Endothelial cell of umbilical vein (primary cell): Measurements from ENCODE around the gene CIBAR2. TPM values are rescaled to one million over a fixed set of nuclear protein-coding genes. Genes with fewer than 3 reads are reported as not detected.

ENCODE experiments used
- BruUV-seq: library from RNA; stranded (reverse); fragments of 400-500 nt; replicated peaks from 2 replicates; lab custom pipeline; 2021; lab: Mats Ljungman, UMichigan
- CTCF ChIA-PET: fragments of 300-600, 350-600 bp; sonication (Branson Sonifier 250); formaldehyde crosslinking; loops from one replicate; lab custom pipeline; 2021; ENCODE audit warnings: antibody characterized with exemption, inconsistent platforms; lab: Charles Lee
- POLR2A ChIA-PET: fragments of 300-600, 350-600 bp; sonication (Branson Sonifier 250); formaldehyde crosslinking; loops from one replicate; lab custom pipeline; 2021; ENCODE audit warnings: antibody characterized with exemption, inconsistent platforms; lab: Charles Lee
- DNase-seq: peaks from one replicate; pipeline ENCODE4 v3.0.0-alpha.2; 2011; ENCODE audit warnings: low read depth, low spot score
- FAIRE-seq: peaks from 2 replicates; lab custom pipeline; 2011; peaks lifted over from hg19 to GRCh38; lab: Jason Lieb, UNC
- H2AFZ ChIP-seq: 2 replicates; pipeline ENCODE4 v1.6.0; 2012; ENCODE audit warnings: low read depth, low read length, control low read depth, inconsistent platforms
- H3K27ac ChIP-seq: 2 replicates; pipeline ENCODE4 v1.5.1; 2011; ENCODE audit warnings: low read depth, mild to moderate bottlenecking, control low read depth, low read length, moderate library complexity; ENCODE audit not compliant: insufficient read depth
- H3K27me3 ChIP-seq, 2 experiments: 2 replicates each; pipeline versions ENCODE4 v1.6.0 to v1.6.1; 2011; ENCODE audit warnings: low read length in 2 of 2, mixed read lengths in 1 of 2; ENCODE audit not compliant: control insufficient read depth in 2 of 2, insufficient read depth in 2 of 2
- H3K36me3 ChIP-seq, 2 experiments: 2 replicates in 1 of 2; 3 replicates in 1 of 2; pipeline ENCODE4 v1.5.1; 2011; ENCODE audit warnings: low read length in 2 of 2, mild to moderate bottlenecking in 1 of 2, moderate library complexity in 1 of 2; ENCODE audit not compliant: control insufficient read depth in 2 of 2, insufficient read depth in 2 of 2; ENCODE audit errors: extremely low read depth in 1 of 2
- H3K4me1 ChIP-seq: 3 replicates; pipeline ENCODE4 v1.5.1; 2011; ENCODE audit warnings: mild to moderate bottlenecking, low read length; ENCODE audit not compliant: control insufficient read depth, insufficient read depth; ENCODE audit errors: extremely low read depth
- H3K4me2 ChIP-seq: 2 replicates; pipeline ENCODE4 v1.6.1; 2011; ENCODE audit warnings: low read length, control low read depth, mixed read lengths; ENCODE audit not compliant: insufficient read depth
- H3K4me3 ChIP-seq, 3 experiments: fragments of 200-600 bp in 1 of 3; sonication (generic), shearing (Covaris generic) in 1 of 3; replicated peaks in 1 of 3; 2 replicates each; pipeline ENCODE4 v1.5.1; 2011 to 2016; ENCODE audit warnings: control low read depth in 3 of 3, low read length in 3 of 3, mild to moderate bottlenecking in 2 of 3, inconsistent platforms in 1 of 3, low read depth in 1 of 3, moderate library complexity in 1 of 3; ENCODE audit not compliant: insufficient read depth in 1 of 3
- H3K79me2 ChIP-seq: 2 replicates; pipeline ENCODE4 v1.6.0; 2012; ENCODE audit warnings: low read length, inconsistent platforms; ENCODE audit not compliant: control insufficient read depth, insufficient read depth
- H3K9ac ChIP-seq: replicated peaks from 2 replicates; pipeline ENCODE3; 2011; ENCODE audit warnings: low read length, control low read depth; ENCODE audit not compliant: insufficient read depth; ENCODE audit errors: extremely low read depth
- H3K9me1 ChIP-seq: replicated peaks from 3 replicates; pipeline ENCODE4 v1.6.0; 2011; ENCODE audit warnings: mild to moderate bottlenecking, low read length; ENCODE audit not compliant: control insufficient read depth, insufficient read depth; ENCODE audit errors: extremely low read depth
- H3K9me3 ChIP-seq: replicated peaks from 2 replicates; pipeline ENCODE4 v1.5.1; 2012; ENCODE audit warnings: low read length, inconsistent platforms; ENCODE audit not compliant: control insufficient read depth, insufficient read depth
- H4K20me1 ChIP-seq: replicated peaks from 2 replicates; pipeline ENCODE3; 2011; ENCODE audit warnings: mild to moderate bottlenecking, low read length; ENCODE audit not compliant: control insufficient read depth, insufficient read depth; ENCODE audit errors: extremely low read depth
- CTCF ChIP-seq, 2 donors: IDR thresholded peaks; 1 replicate in 1 of 2; 2 replicates in 1 of 2; pipeline ENCODE4 v1.5.1; 2011; ENCODE audit warnings: low read length in 2 of 2, mild to moderate bottlenecking in 2 of 2, moderate library complexity in 2 of 2, control low read depth in 1 of 2, inconsistent platforms in 1 of 2, low read depth in 1 of 2; ENCODE audit not compliant: insufficient read depth in 1 of 2; ENCODE audit errors: extremely low read depth in 1 of 2
- EZH2 ChIP-seq: IDR thresholded peaks from 2 replicates; pipeline ENCODE4 v1.6.1; 2012; ENCODE audit warnings: borderline replicate concordance, low read depth, mild to moderate bottlenecking, moderate library complexity, low read length, inconsistent platforms; ENCODE audit not compliant: severe bottlenecking
- FOS ChIP-seq: IDR thresholded peaks from 2 replicates; pipeline ENCODE4 v1.6.1; 2011; ENCODE audit warnings: mild to moderate bottlenecking, low read length, moderate library complexity, borderline replicate concordance; ENCODE audit not compliant: insufficient read depth
- GATA2 ChIP-seq: IDR thresholded peaks from 2 replicates; pipeline ENCODE4 v1.7.0; 2011; ENCODE audit warnings: low read depth, mild to moderate bottlenecking, moderate library complexity, mixed read lengths, low read length; ENCODE audit not compliant: insufficient read length, insufficient read depth
- JUN ChIP-seq: IDR thresholded peaks from 2 replicates; pipeline ENCODE4 v1.6.1; 2011; ENCODE audit warnings: borderline replicate concordance, low read depth; ENCODE audit not compliant: insufficient read length, insufficient read depth
- MAX ChIP-seq: IDR thresholded peaks from 2 replicates; pipeline ENCODE4 v1.6.1; 2011; ENCODE audit not compliant: insufficient read depth, insufficient read length
- MYC ChIP-seq: IDR thresholded peaks from one replicate; pipeline ENCODE4 v1.6.1; 2011; ENCODE audit warnings: mild to moderate bottlenecking, low read depth, low read length
- POLR2A ChIP-seq: IDR thresholded peaks from 2 replicates; pipeline ENCODE4 v1.6.1; 2012; ENCODE audit warnings: low read depth, mild to moderate bottlenecking, control low read depth, low read length
- POLR2AphosphoS5 ChIP-seq: IDR thresholded peaks from 2 replicates; pipeline ENCODE4 v1.6.1; 2012; ENCODE audit warnings: low read depth, mild to moderate bottlenecking, control low read depth, low read length, moderate library complexity; ENCODE audit not compliant: insufficient read depth
- dilution Hi-C: fragments of 300-500 bp; cut with MboI; formaldehyde crosslinking; loops from one replicate; pipeline ENCODE4 v1.15.0; 2019; ENCODE audit warnings: low sequenced_read_pairs; ENCODE audit not compliant: extremely low pct_ligation_motif_present
- intact Hi-C: fragments of 100-400 bp; cut with micrococcal nuclease; formaldehyde crosslinking; loops from one replicate; pipeline ENCODE4 v1.10.0; 2022
- polyA plus RNA-seq, 4 experiments: library from polyadenylated mRNA; depleted of rRNA in 3 of 4; stranded (reverse) in 3 of 4; unstranded in 1 of 4; fragments of >200 nt; gene quantifications; 2 replicates each; pipeline versions ENCODE4 v1.2.1 to v1.2.3, GENCODE V29; 2011 to 2012; ENCODE audit warnings: missing spikeins in 1 of 4
- total RNA-seq: library from RNA; stranded (reverse); gene quantifications from 2 replicates; pipeline ENCODE4 v1.2.3, GENCODE V29; 2021

Gene CIBAR2
- total and polyA plus RNA-seq, 2 donors (not counting 3 experiments of a cell fraction or from before 2014, with no cell fraction given) = 0.07 TPM; not detected in 1

- Histone ChIP-seq H3K4me3 (no peak overlapping the region), H3K27me3 (no peaks in the 10 kb centered on the region), H3K79me2 (no peaks in the 10 kb centered on the region), H3K9me1 (no peaks in the 10 kb centered on the region), H3K36me3 (no peaks in the 10 kb centered on the region), H3K4me1 (no peaks in the 10 kb centered on the region), H3K9me3 (no peaks in the 10 kb centered on the region), H2AFZ (no peak overlapping the region), H3K4me2 (no peak overlapping the region), H4K20me1 (no peaks in the 10 kb centered on the region), H3K27ac (no peak overlapping the region), H3K9ac (no peak overlapping the region)
- ChIA-PET POLR2A (no interaction called here), CTCF (interaction anchor here (2.9 to 3.7 kb wide), 2 partner anchors 33 to 161 kb away, joined by 24 to 123 read pairs; no protein-coding TSS in a partner anchor)
- no peak for DNase-seq
- no TSS peak for BruUV-seq
- intact Hi-C loops = loop anchor here (5.0 to 10.0 kb wide), 2 partner anchors 61 to 334 kb away; partner anchors contain the start of gene KIAA0513
- dilution Hi-C loops = no loop called here
- FAIRE-seq = no peak
- TF ChIP-seq JUN = no peak
- TF ChIP-seq MYC = no peak
- TF ChIP-seq POLR2A = no peak
- TF ChIP-seq MAX = no peak
- TF ChIP-seq FOS = no peak
- no peak for TF ChIP-seq POLR2AphosphoS5
- TF ChIP-seq CTCF (IDR thresholded peaks at IDR 0.05; ENCODE audit: extremely low read depth in 1 of 2, insufficient read depth in 1 of 2, low read depth in 1 of 2, low read length in 2 of 2) = no peak
- TF ChIP-seq GATA2 = no peak
- no peak for TF ChIP-seq EZH2
These were observed 23.6 kb downstream of the CIBAR2 start for GRCh38 chr16:85088570-85089199.
